Fibroblast of skin of right quadriceps (primary cell): Measurements from ENCODE around the gene PHF13.

Experiments used
- DNase-seq: peaks from one replicate; pipeline ENCODE4 v3.0.0-alpha.2; 2013

The PHF13 gene

GRCh38 chr1:6667139-6667538 is 53.6 kb downstream of the PHF13 start:
- no peak for DNase-seq

- no peak for DNase-seq
These were observed 55.0 kb downstream of the PHF13 start for GRCh38 chr1:6668503-6668902.

DNA sequence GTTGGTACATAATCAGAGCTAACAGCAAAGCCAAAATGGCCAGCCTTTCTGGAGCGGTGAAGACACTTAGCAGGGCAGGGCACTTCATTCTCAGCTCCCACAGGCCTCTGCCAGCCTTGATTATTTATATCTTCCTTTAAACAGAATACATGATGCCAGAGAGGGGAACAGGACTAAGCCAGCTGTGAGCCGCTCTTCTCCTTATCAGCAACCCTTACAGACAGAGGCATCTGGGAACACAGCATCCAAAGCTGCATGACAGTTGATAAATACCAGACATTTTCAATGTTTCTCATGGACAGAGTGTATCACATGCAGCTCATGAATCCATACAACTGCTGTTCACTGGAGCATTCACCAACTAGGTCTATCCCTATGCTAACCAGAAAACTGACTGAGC is 59.0 kb downstream of the PHF13 start:
- no peak for DNase-seq
